Astrocyte (in vitro differentiated cells and primary cell): ENCODE data around the gene SEC24A.

ENCODE experiments used
- EZH2 ChIP-seq: IDR thresholded peaks from 2 replicates; pipeline ENCODE4 v1.6.1; 2012; ENCODE audit warnings: mild to moderate bottlenecking, low read length, inconsistent platforms; ENCODE audit not compliant: insufficient read depth
- TF ChIP-seq, protein P1 (sequence below): IDR thresholded peaks from 2 replicates; pipeline ENCODE4 v1.5.1; 2011; ENCODE audit warnings: low read depth, mild to moderate bottlenecking, inconsistent platforms, low read length, moderate library complexity; ENCODE audit not compliant: insufficient read depth

DNA sequence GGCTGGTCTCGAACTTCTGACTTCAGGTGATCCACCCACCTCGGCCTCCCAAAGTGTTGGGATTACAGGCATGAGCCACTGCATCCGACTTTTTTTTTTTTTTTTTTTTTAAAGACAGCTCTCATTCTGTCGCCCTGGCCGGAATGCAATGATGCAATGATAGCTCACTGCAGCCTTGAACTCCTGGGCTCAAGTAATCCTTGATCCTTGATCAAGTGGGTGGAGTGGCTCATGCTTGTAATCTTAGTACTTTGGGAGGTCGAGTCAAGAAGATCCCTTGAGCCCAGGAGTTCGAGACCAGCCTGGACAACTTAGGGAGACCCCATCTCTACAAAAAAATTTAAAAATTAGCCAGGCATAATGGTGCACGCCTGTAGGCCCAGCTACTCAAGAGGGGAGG is 8.1 kb downstream of the SEC24A start:
- TF ChIP-seq EZH2, result no peak
- TF ChIP-seq, protein P1, sequence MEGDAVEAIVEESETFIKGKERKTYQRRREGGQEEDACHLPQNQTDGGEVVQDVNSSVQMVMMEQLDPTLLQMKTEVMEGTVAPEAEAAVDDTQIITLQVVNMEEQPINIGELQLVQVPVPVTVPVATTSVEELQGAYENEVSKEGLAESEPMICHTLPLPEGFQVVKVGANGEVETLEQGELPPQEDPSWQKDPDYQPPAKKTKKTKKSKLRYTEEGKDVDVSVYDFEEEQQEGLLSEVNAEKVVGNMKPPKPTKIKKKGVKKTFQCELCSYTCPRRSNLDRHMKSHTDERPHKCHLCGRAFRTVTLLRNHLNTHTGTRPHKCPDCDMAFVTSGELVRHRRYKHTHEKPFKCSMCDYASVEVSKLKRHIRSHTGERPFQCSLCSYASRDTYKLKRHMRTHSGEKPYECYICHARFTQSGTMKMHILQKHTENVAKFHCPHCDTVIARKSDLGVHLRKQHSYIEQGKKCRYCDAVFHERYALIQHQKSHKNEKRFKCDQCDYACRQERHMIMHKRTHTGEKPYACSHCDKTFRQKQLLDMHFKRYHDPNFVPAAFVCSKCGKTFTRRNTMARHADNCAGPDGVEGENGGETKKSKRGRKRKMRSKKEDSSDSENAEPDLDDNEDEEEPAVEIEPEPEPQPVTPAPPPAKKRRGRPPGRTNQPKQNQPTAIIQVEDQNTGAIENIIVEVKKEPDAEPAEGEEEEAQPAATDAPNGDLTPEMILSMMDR, result no peak
